Spleen (tissue), 3 donors: ENCODE results near the gene SMOC2.

Experiments used
- POLR2A ChIP-seq, 3 donors: fragments of 450-650 bp; IDR thresholded peaks; one replicate each; pipeline ENCODE4 v1.5.1; 2017; ENCODE audit warnings: antibody characterized with exemption in 3 of 3, mild to moderate bottlenecking in 1 of 3
- POLR2AphosphoS5 ChIP-seq, 3 donors: sonication (generic); formaldehyde crosslinking; IDR thresholded peaks; one replicate each; pipeline ENCODE4 v1.5.1; 2017; ENCODE audit warnings: antibody characterized with exemption in 3 of 3

DNA sequence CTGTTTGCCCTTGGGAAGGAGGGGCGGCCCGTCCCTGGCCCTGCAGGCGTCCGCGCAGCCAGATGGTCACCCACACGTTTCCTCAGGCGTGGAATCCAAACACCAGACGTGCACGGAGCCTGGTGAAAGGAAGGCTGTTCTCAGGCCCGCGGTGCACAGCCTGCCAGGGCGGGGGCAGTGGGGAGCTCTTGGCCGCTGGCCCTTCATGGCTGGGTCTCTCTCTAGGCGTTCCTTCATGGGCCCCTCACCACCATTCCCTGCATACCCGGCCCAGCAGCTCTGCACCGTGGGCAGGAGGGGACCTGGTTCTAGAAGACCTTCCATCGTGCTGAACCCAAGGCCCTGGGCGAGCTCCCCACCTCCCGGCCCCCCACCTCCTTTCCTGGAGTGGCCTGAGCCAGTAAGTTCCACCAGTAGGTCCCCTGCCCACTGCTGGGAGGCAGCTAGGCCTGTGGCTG, 30.4 kb upstream of the SMOC2 start:
- no peak for TF ChIP-seq POLR2AphosphoS5 (IDR thresholded peaks at IDR 0.05)
- no peak for TF ChIP-seq POLR2A (IDR thresholded peaks at IDR 0.05)
